Measurements from ENCODE around the gene POLE. TPM values are rescaled to one million over a fixed set of nuclear protein-coding genes. Genes with fewer than 3 reads are reported as not detected.
A peak's percentile ranks its signal among the peaks of the same experiment; 100 is the strongest.

POLE gene
- polyA plus RNA-seq, 5 donors = 43.0 to 56.1 (median 50.5) TPM

GRCh38 chr12:132689227-132689626 is 2.1 kb upstream of the POLE start:
- no peak for DNase-seq

- peak in 1 of 2 donors; percentile 7 for DNase-seq
These were observed 324 bp downstream of the POLE start for GRCh38 chr12:132686825-132687210.

- no peak for DNase-seq
These were observed 1.7 kb downstream of the POLE start for GRCh38 chr12:132685400-132685799.

- DNase-seq = no peak
These were observed 9.7 kb downstream of the POLE start for GRCh38 chr12:132677492-132677891.

GRCh38 chr12:132675757-132676432 is 11.2 kb downstream of the POLE start:
- no peak for DNase-seq

GRCh38 chr12:132674561-132674960 is 12.6 kb downstream of the POLE start:
- DNase-seq = no peak

GRCh38 chr12:132673288-132674179 is 13.6 kb downstream of the POLE start:
- DNase-seq = no peak

GRCh38 chr12:132672678-132673077 is 14.5 kb downstream of the POLE start:
- no peak for DNase-seq

GRCh38 chr12:132672116-132672515 is 15.0 kb downstream of the POLE start:
- DNase-seq = no peak

GRCh38 chr12:132669166-132669879 is 17.8 kb downstream of the POLE start:
- no peak for DNase-seq

GRCh38 chr12:132668191-132669088 is 18.7 kb downstream of the POLE start:
- DNase-seq = no peak

GRCh38 chr12:132665794-132666193 is 21.3 kb downstream of the POLE start:
- DNase-seq = no peak

GRCh38 chr12:132665149-132665491 is 22.0 kb downstream of the POLE start:
- no peak for DNase-seq

- no peak for DNase-seq
These were observed 22.7 kb downstream of the POLE start for GRCh38 chr12:132664206-132665148.

- no peak for DNase-seq
These were observed 24.0 kb downstream of the POLE start for GRCh38 chr12:132662901-132663755.

- DNase-seq = no peak
These were observed 25.2 kb downstream of the POLE start for GRCh38 chr12:132661972-132662371.

GRCh38 chr12:132660996-132661395 is 26.1 kb downstream of the POLE start:
- no peak for DNase-seq

- DNase-seq = no peak
These were observed 27.1 kb downstream of the POLE start for GRCh38 chr12:132660052-132660451.

- no peak for DNase-seq
These were observed 28.0 kb downstream of the POLE start for GRCh38 chr12:132659146-132659545.

Measured in right lung (tissue), 5 donors.